ENCODE results near the gene WWOX.

- no peak for TF ChIP-seq USF2 (IDR thresholded peaks at IDR 0.05; ENCODE audit: low read length)
- no peak for TF ChIP-seq MAFK (IDR thresholded peaks at IDR 0.05; ENCODE audit: low read depth, low read length)
- TF ChIP-seq CEBPB (IDR thresholded peaks at IDR 0.05; ENCODE audit: low read depth, low read length), result no peak
- TF ChIP-seq, protein P1, sequence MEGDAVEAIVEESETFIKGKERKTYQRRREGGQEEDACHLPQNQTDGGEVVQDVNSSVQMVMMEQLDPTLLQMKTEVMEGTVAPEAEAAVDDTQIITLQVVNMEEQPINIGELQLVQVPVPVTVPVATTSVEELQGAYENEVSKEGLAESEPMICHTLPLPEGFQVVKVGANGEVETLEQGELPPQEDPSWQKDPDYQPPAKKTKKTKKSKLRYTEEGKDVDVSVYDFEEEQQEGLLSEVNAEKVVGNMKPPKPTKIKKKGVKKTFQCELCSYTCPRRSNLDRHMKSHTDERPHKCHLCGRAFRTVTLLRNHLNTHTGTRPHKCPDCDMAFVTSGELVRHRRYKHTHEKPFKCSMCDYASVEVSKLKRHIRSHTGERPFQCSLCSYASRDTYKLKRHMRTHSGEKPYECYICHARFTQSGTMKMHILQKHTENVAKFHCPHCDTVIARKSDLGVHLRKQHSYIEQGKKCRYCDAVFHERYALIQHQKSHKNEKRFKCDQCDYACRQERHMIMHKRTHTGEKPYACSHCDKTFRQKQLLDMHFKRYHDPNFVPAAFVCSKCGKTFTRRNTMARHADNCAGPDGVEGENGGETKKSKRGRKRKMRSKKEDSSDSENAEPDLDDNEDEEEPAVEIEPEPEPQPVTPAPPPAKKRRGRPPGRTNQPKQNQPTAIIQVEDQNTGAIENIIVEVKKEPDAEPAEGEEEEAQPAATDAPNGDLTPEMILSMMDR (IDR thresholded peaks at IDR 0.05; ENCODE audit: control extremely low read depth in 1 of 3, insufficient read depth in 1 of 3, low read depth in 1 of 3, low read length in 3 of 3), result no peak
- TF ChIP-seq SIX5 (IDR thresholded peaks at IDR 0.05; ENCODE audit: low read depth, low read length), result no peak
- TF ChIP-seq EP300 (IDR thresholded peaks at IDR 0.05; ENCODE audit: borderline replicate concordance in 1 of 2, low read depth in 2 of 2, low read length in 2 of 2), result no peak
- TF ChIP-seq MAX (IDR thresholded peaks at IDR 0.05), result no peak
- no peak for TF ChIP-seq KDM1A (IDR thresholded peaks at IDR 0.05; ENCODE audit: borderline replicate concordance, low read length)
- no peak for TF ChIP-seq EZH2 (IDR thresholded peaks at IDR 0.05; ENCODE audit: low read depth, low read length, severe bottlenecking)
- no peak for TF ChIP-seq HDAC2 (IDR thresholded peaks at IDR 0.05; ENCODE audit: borderline replicate concordance in 1 of 2, low read depth in 2 of 2, low read length in 2 of 2)
- TF ChIP-seq TAF1 (IDR thresholded peaks at IDR 0.05; ENCODE audit: low read depth, low read length), result no peak
- no peak for TF ChIP-seq POLR2AphosphoS5 (IDR thresholded peaks at IDR 0.05; ENCODE audit: low read depth, low read length)
- TF ChIP-seq, protein P2, sequence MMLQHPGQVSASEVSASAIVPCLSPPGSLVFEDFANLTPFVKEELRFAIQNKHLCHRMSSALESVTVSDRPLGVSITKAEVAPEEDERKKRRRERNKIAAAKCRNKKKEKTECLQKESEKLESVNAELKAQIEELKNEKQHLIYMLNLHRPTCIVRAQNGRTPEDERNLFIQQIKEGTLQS (IDR thresholded peaks at IDR 0.05; ENCODE audit: insufficient read depth, low read depth, low read length), result no peak
These were observed 195.2 kb downstream of the WWOX start for GRCh38 chr16:78294538-78295225.

Measured in H1 (cell line).